Measurements from ENCODE around the gene HOXA11. TPM values are rescaled to one million over a fixed set of nuclear protein-coding genes. Genes with fewer than 3 reads are reported as not detected.

HOXA11 gene
- total and polyA plus RNA-seq, 10 donors, result not detected

- H3K4me1 ChIP-seq, result peaks cover 17 to 85% (median 58%) of the 10 kb centered on the region in 6 donors
- H3K27me3 ChIP-seq (replicated peaks in 1 of 7), result peaks cover 35 to 100% (median 97%) of the 10 kb centered on the region in 7 donors
- peak; percentile 30 for DNase-seq
- intact Hi-C loops (cut with DNase I; ENCODE audit: low total_unique reads), result loop anchor here (10.0 kb wide), 1 partner anchor 1301 kb away; no protein-coding TSS in a partner anchor
- H3K4me3 ChIP-seq, result peak overlapping the region in 7 of 8 donors; percentile 32 to 65 (median 41)
- TF ChIP-seq CTCF (IDR thresholded peaks at IDR 0.05 in 8 of 11, conservative IDR thresholded peaks at IDR 0.05 in 3 of 11), result no peak
- peak in 1 of 3 donors; percentile 54 for TF ChIP-seq POLR2AphosphoS5 (IDR thresholded peaks at IDR 0.05)
- peaks cover 0 to 15% (median 0%) of the 10 kb centered on the region in 8 donors for H3K9me3 ChIP-seq
- H3K27ac ChIP-seq, result peak overlapping the region in 3 of 8 donors; percentile 32 to 73 (median 56)
- WGBS, 5 donors, result 4 to 8% (median 6%) methylated on average over 27 to 46 of the region's 46 CpGs
- H3K36me3 ChIP-seq, result no peaks in the 10 kb centered on the region
Observed at GRCh38 chr7:27165996-27166530, 19.0 kb downstream of the HOXA11 start.

GRCh38 chr7:27165089-27165995 lies 19.7 kb downstream of the HOXA11 start, which contains the start of gene HOXA9:
Gene HOXA9 (minus strand): TSS chr7:27165537. CDS start chr7:27165457, 80 bp downstream.
- peaks cover 20 to 90% (median 65%) of the 10 kb centered on the region in 6 donors for H3K4me1 ChIP-seq
- H3K36me3 ChIP-seq, result no peaks in the 10 kb centered on the region
- TF ChIP-seq POLR2A (IDR thresholded peaks at IDR 0.05), result no peak
- peak; percentile 34 to 78 (median 76) for TF ChIP-seq POLR2AphosphoS5 (IDR thresholded peaks at IDR 0.05)
- intact Hi-C loops (cut with DNase I; ENCODE audit: low total_unique reads), result loop anchor here (10.0 kb wide), 1 partner anchor 1301 kb away; no protein-coding TSS in a partner anchor
- H3K27ac ChIP-seq, result peak within 1 kb of the TSS in 4 of 8 donors; percentile 32 to 73 (median 51)
- peak within 1 kb of the TSS; percentile 6 to 65 (median 40) for H3K4me3 ChIP-seq
- peak; percentile 87 for DNase-seq
- H3K27me3 ChIP-seq (replicated peaks in 1 of 7), result peaks cover 33 to 100% (median 93%) of the 10 kb centered on the region in 7 donors
- 3 to 13% (median 4%) methylated on average over 43 to 82 of the region's 82 CpGs for WGBS, 5 donors
- peaks cover 0 to 15% (median 0%) of the 10 kb centered on the region in 8 donors for H3K9me3 ChIP-seq

GRCh38 chr7:27164367-27165088 lies 20.5 kb downstream of the HOXA11 start:
- peak; percentile 77 for DNase-seq
- peaks cover 0 to 15% (median 0%) of the 10 kb centered on the region in 8 donors for H3K9me3 ChIP-seq
- H3K4me1 ChIP-seq, result peaks cover 20 to 90% (median 64%) of the 10 kb centered on the region in 6 donors
- WGBS, 5 donors, result 4 to 13% (median 5%) methylated on average over 36 to 47 of the region's 47 CpGs
- peaks cover 26 to 100% (median 93%) of the 10 kb centered on the region in 7 donors for H3K27me3 ChIP-seq (replicated peaks in 1 of 7)
- peak overlapping the region; percentile 6 to 65 (median 40) for H3K4me3 ChIP-seq
- H3K36me3 ChIP-seq, result no peaks in the 10 kb centered on the region
- peak overlapping the region in 3 of 8 donors; percentile 46 to 73 (median 56) for H3K27ac ChIP-seq
- TF ChIP-seq CTCF (IDR thresholded peaks at IDR 0.05 in 8 of 11, conservative IDR thresholded peaks at IDR 0.05 in 3 of 11) (peak in 1 of 11 experiments; percentile 10), POLR2A (IDR thresholded peaks at IDR 0.05) (no peak), POLR2AphosphoS5 (IDR thresholded peaks at IDR 0.05) (no peak)
- intact Hi-C loops (cut with DNase I; ENCODE audit: low total_unique reads), result loop anchor here (5.0 to 10.0 kb wide), 3 partner anchors 482 to 1300 kb away; no protein-coding TSS in a partner anchor

GRCh38 chr7:27164045-27164366 lies 21.0 kb downstream of the HOXA11 start:
- peaks cover 25 to 100% (median 93%) of the 10 kb centered on the region in 7 donors for H3K27me3 ChIP-seq (replicated peaks in 1 of 7)
- H3K9me3 ChIP-seq, result peaks cover 0 to 15% (median 0%) of the 10 kb centered on the region in 8 donors
- H3K27ac ChIP-seq, result no peak overlapping the region
- no peak for TF ChIP-seq POLR2AphosphoS5 (IDR thresholded peaks at IDR 0.05)
- TF ChIP-seq CTCF (IDR thresholded peaks at IDR 0.05 in 8 of 11, conservative IDR thresholded peaks at IDR 0.05 in 3 of 11), result peak in 1 of 11 experiments; percentile 7
- 14 to 30% (median 24%) methylated on average over 12 of the region's 12 CpGs for WGBS, 5 donors
- DNase-seq, result no peak
- intact Hi-C loops (cut with DNase I; ENCODE audit: low total_unique reads), result loop anchor here (5.0 to 10.0 kb wide), 3 partner anchors 482 to 1299 kb away; no protein-coding TSS in a partner anchor
- H3K36me3 ChIP-seq, result no peaks in the 10 kb centered on the region
- peaks cover 20 to 90% (median 59%) of the 10 kb centered on the region in 6 donors for H3K4me1 ChIP-seq
- peak overlapping the region in 5 of 8 donors; percentile 32 to 65 (median 43) for H3K4me3 ChIP-seq
